Smooth muscle cell (in vitro differentiated cells): Measurements from ENCODE around the gene TTC36. TPM values are rescaled to one million over a fixed set of nuclear protein-coding genes. Genes with fewer than 3 reads are reported as not detected.

Experiments
- DNase-seq: peaks from one replicate; lab custom pipeline; 2025; ENCODE audit not compliant: unreplicated experiment; lab: John Stamatoyannopoulos, UW
- H2AFZ ChIP-seq: fragments of 200-600 bp; sonication (generic); 2 replicates; pipeline ENCODE4 v1.6.0; 2016; ENCODE audit warnings: antibody characterized with exemption, low read depth, mild to moderate bottlenecking
- H3F3A ChIP-seq: fragments of 200-600 bp; sonication (generic); 2 replicates; pipeline ENCODE4 v1.6.0; 2017; ENCODE audit warnings: antibody characterized with exemption, low read depth
- H3K27ac ChIP-seq: fragments of 200-600 bp; sonication (generic); 2 replicates; pipeline ENCODE4 v1.5.1; 2016; ENCODE audit warnings: low read depth, mild to moderate bottlenecking
- H3K27me3 ChIP-seq: fragments of 200-600 bp; sonication (generic); 2 replicates; pipeline ENCODE4 v1.6.1; 2016; ENCODE audit warnings: low read depth, mild to moderate bottlenecking
- H3K36me3 ChIP-seq: fragments of 200-600 bp; sonication (generic); 2 replicates; pipeline ENCODE4 v1.5.1; 2016; ENCODE audit warnings: low read depth
- H3K4me1 ChIP-seq: fragments of 200-600 bp; sonication (generic); 2 replicates; pipeline ENCODE4 v1.5.1; 2016; ENCODE audit warnings: low read depth
- H3K4me2 ChIP-seq: fragments of 200-600 bp; sonication (generic); 2 replicates; pipeline ENCODE4 v1.6.0; 2016; ENCODE audit warnings: mild to moderate bottlenecking
- H3K4me3 ChIP-seq: fragments of 200-600 bp; sonication (generic); 2 replicates; pipeline ENCODE4 v1.5.1; 2016; ENCODE audit warnings: mild to moderate bottlenecking
- H3K79me2 ChIP-seq: fragments of 200-600 bp; sonication (generic); 2 replicates; pipeline ENCODE4 v1.6.0; 2016; ENCODE audit warnings: low read depth, mild to moderate bottlenecking
- H3K9ac ChIP-seq: fragments of 200-600 bp; sonication (generic); 2 replicates; pipeline ENCODE4 v1.6.0; 2016; ENCODE audit warnings: low read depth
- H3K9me3 ChIP-seq: fragments of 200-600 bp; sonication (generic); replicated peaks from 2 replicates; pipeline ENCODE4 v1.5.1; 2016; ENCODE audit warnings: low read depth
- H4K20me1 ChIP-seq: fragments of 200-600 bp; sonication (generic); 2 replicates; pipeline ENCODE4 v1.6.0; 2016; ENCODE audit warnings: low read depth
- CTCF ChIP-seq: fragments of 200-600 bp; sonication (generic); IDR thresholded peaks from 2 replicates; pipeline ENCODE4 v1.5.1; 2017; ENCODE audit warnings: borderline replicate concordance, mild to moderate bottlenecking, antibody characterized with exemption; ENCODE audit not compliant: insufficient read depth, poor library complexity, severe bottlenecking
- WGBS: methylation state at CpG from one replicate; pipeline ENCODE4 v1.1.7; 2016; ENCODE audit warnings: low lambda C conversion rate; 5-methylcytosine and 5-hydroxymethylcytosine counted together
- polyA plus RNA-seq: library from polyadenylated mRNA; unstranded; fragments of >200 nt; fragmentation: Nextera tagmentation; extraction: Ambion mirVana; gene quantifications from 2 replicates; pipeline ENCODE4 v1.2.1, GENCODE V29; 2016
- total RNA-seq: library from RNA; depleted of rRNA; stranded (reverse); fragments of >200 nt; gene quantifications from 2 replicates; pipeline ENCODE4 v1.2.3, GENCODE V29; 2014

TTC36 gene
- total and polyA plus RNA-seq, 2 experiments from 2014 or later: 0.31 TPM; not detected in 1

GRCh38 chr11:118536726-118537125 lies 9.5 kb downstream of the TTC36 start:
- Histone ChIP-seq H3F3A (no peaks in the 10 kb centered on the region), H3K4me3 (no peak overlapping the region), H3K4me1 (no peaks in the 10 kb centered on the region), H3K27ac (no peak overlapping the region), H3K27me3 (no peaks in the 10 kb centered on the region), H2AFZ (no peak overlapping the region), H3K36me3 (no peaks in the 10 kb centered on the region), H3K4me2 (no peak overlapping the region), H3K9me3 (no peaks in the 10 kb centered on the region), H3K79me2 (no peaks in the 10 kb centered on the region), H4K20me1 (no peaks in the 10 kb centered on the region), H3K9ac (no peak overlapping the region)
- 99% methylated on average over 5 of the region's 5 CpGs for WGBS
- no peak for DNase-seq
- TF ChIP-seq CTCF: no peak

- 94% methylated on average over 6 of the region's 6 CpGs for WGBS
- TF ChIP-seq CTCF: no peak
- no peak overlapping the region for H3K4me3 ChIP-seq
Measured at GRCh38 chr11:118537409-118537980, 10.2 kb downstream of the TTC36 start.

GRCh38 chr11:118544010-118544646 lies 16.9 kb downstream of the TTC36 start:
- Histone ChIP-seq H3K27ac (no peak overlapping the region), H3K4me3 (no peak overlapping the region), H4K20me1 (no peaks in the 10 kb centered on the region), H3F3A (no peaks in the 10 kb centered on the region), H3K27me3 (no peaks in the 10 kb centered on the region), H2AFZ (no peak overlapping the region), H3K9me3 (no peaks in the 10 kb centered on the region), H3K4me1 (no peaks in the 10 kb centered on the region), H3K79me2 (no peaks in the 10 kb centered on the region), H3K9ac (no peak overlapping the region), H3K36me3 (no peaks in the 10 kb centered on the region), H3K4me2 (no peak overlapping the region)
- 96% methylated on average over 8 of the region's 8 CpGs for WGBS
- DNase-seq: no peak
- no peak for TF ChIP-seq CTCF

More at GRCh38 chr11:118537409-118537980, 10.2 kb downstream of the TTC36 start:
- no peak for DNase-seq
- Histone ChIP-seq H4K20me1 (no peaks in the 10 kb centered on the region), H3K4me2 (no peak overlapping the region), H3K27ac (no peak overlapping the region), H3F3A (no peaks in the 10 kb centered on the region), H3K9me3 (no peaks in the 10 kb centered on the region), H3K4me1 (no peaks in the 10 kb centered on the region), H3K9ac (no peak overlapping the region), H3K79me2 (no peaks in the 10 kb centered on the region), H3K36me3 (no peaks in the 10 kb centered on the region), H2AFZ (no peak overlapping the region), H3K27me3 (no peaks in the 10 kb centered on the region)

GRCh38 chr11:118544647-118545010 lies 17.4 kb downstream of the TTC36 start:
- Histone ChIP-seq H4K20me1 (no peaks in the 10 kb centered on the region), H3K79me2 (no peaks in the 10 kb centered on the region), H2AFZ (no peak overlapping the region), H3K9me3 (no peaks in the 10 kb centered on the region), H3F3A (no peaks in the 10 kb centered on the region), H3K27ac (no peak overlapping the region), H3K4me3 (no peak overlapping the region), H3K9ac (no peak overlapping the region), H3K36me3 (no peaks in the 10 kb centered on the region), H3K27me3 (no peaks in the 10 kb centered on the region), H3K4me1 (no peaks in the 10 kb centered on the region), H3K4me2 (no peak overlapping the region)
- WGBS: 90% methylated on average over 3 of the region's 3 CpGs
- no peak for DNase-seq
- no peak for TF ChIP-seq CTCF
